Esophagus squamous epithelium (tissue), 4 donors: ENCODE data around the gene ZNF446.

Source experiments
- POLR2A ChIP-seq, 4 donors: fragments of 450-650 bp; IDR thresholded peaks; one replicate each; pipeline ENCODE4 v1.6.1; 2017; ENCODE audit warnings: antibody characterized with exemption in 4 of 4, mild to moderate bottlenecking in 4 of 4, moderate library complexity in 3 of 4
- TF ChIP-seq, protein P1 (sequence below), 6 experiments: fragments of 450-650 bp in 4 of 6; fragments of 200-600 bp in 2 of 6; sonication (generic) in 2 of 6; IDR thresholded peaks; one replicate each; pipeline ENCODE4 v1.5.1; 2016 to 2019; ENCODE audit warnings: antibody characterized with exemption in 6 of 6, mild to moderate bottlenecking in 4 of 6, moderate library complexity in 4 of 6

DNA sequence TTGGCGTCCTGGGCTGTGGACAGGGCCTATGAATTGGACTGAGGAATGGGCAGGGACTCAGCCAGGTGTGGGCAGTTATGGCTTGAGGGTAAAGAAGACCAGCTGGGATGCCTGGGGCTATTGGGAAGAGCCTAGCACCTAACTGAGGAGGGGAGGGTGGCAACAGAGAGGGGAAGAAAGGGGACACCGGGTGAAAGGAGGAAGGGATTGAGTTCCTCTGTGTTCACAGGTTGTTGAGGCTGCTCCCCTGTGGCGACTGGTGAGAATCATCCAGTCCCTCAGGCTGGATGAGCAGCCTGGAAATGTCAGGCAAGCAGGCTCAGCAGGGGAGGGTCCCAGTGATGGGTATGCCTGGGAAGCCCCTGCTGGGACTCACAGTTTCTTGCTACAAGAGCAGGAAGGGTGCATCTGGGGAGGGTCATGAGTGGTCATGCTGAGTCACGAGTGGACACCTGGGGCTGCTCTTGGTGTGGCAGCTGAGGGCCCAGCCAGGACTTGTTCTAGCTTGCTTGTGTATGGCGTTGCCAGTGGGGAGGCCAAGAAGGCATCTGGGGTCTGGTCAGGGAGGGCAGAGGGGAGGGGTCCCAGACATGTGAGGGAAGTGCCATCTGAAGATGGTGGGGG, 7.8 kb upstream of the ZNF446 start:
- TF ChIP-seq, protein P1, sequence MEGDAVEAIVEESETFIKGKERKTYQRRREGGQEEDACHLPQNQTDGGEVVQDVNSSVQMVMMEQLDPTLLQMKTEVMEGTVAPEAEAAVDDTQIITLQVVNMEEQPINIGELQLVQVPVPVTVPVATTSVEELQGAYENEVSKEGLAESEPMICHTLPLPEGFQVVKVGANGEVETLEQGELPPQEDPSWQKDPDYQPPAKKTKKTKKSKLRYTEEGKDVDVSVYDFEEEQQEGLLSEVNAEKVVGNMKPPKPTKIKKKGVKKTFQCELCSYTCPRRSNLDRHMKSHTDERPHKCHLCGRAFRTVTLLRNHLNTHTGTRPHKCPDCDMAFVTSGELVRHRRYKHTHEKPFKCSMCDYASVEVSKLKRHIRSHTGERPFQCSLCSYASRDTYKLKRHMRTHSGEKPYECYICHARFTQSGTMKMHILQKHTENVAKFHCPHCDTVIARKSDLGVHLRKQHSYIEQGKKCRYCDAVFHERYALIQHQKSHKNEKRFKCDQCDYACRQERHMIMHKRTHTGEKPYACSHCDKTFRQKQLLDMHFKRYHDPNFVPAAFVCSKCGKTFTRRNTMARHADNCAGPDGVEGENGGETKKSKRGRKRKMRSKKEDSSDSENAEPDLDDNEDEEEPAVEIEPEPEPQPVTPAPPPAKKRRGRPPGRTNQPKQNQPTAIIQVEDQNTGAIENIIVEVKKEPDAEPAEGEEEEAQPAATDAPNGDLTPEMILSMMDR (IDR thresholded peaks at IDR 0.05), result no peak
- no peak for TF ChIP-seq POLR2A (IDR thresholded peaks at IDR 0.05)
